C4-2B (cell line): ENCODE data around the gene ANKRD31.

Source experiments
- H3K27ac ChIP-seq: fragments of 450-650 bp; 2 replicates; pipeline ENCODE4 v1.5.1; 2017
- CTCF ChIP-seq: fragments of 450-650 bp; conservative IDR thresholded peaks from 2 replicates; pipeline ENCODE4 v1.5.1; 2017; ENCODE audit warnings: mild to moderate bottlenecking
- ZFX ChIP-seq: fragments of 450-650 bp; IDR thresholded peaks from 2 replicates; pipeline ENCODE4 v1.6.1; 2017

ANKRD31 gene

GRCh38 chr5:75078027-75078426 lies 158.7 kb downstream of the ANKRD31 start:
- TF ChIP-seq CTCF = no peak
- TF ChIP-seq ZFX = no peak
- no peak overlapping the region for H3K27ac ChIP-seq

- no peak for TF ChIP-seq ZFX
- TF ChIP-seq CTCF = no peak
- H3K27ac ChIP-seq = no peak overlapping the region
Observed at GRCh38 chr5:75072061-75072460, 164.6 kb downstream of the ANKRD31 start.

GRCh38 chr5:75071100-75071499 lies 165.6 kb downstream of the ANKRD31 start:
- TF ChIP-seq CTCF = no peak

GRCh38 chr5:75067434-75067833 lies 169.2 kb downstream of the ANKRD31 start:
- H3K27ac ChIP-seq = no peak overlapping the region
- TF ChIP-seq CTCF = no peak
- no peak for TF ChIP-seq ZFX

More at GRCh38 chr5:75071100-75071499, 165.6 kb downstream of the ANKRD31 start:
- no peak overlapping the region for H3K27ac ChIP-seq

- no peak overlapping the region for H3K27ac ChIP-seq
- TF ChIP-seq CTCF = no peak
- TF ChIP-seq ZFX = no peak
Observed at GRCh38 chr5:75062925-75063531, 173.7 kb downstream of the ANKRD31 start.

- TF ChIP-seq ZFX = no peak
- no peak for TF ChIP-seq CTCF
- no peak overlapping the region for H3K27ac ChIP-seq
Observed at GRCh38 chr5:75059912-75060545, 176.6 kb downstream of the ANKRD31 start.

GRCh38 chr5:75058986-75059535 lies 177.6 kb downstream of the ANKRD31 start:
- TF ChIP-seq ZFX (no peak), CTCF (no peak)
- H3K27ac ChIP-seq = no peak overlapping the region
